Esophagus squamous epithelium (tissue), 5 donors: ENCODE measurements around the gene PRDX5. TPM values are rescaled to one million over a fixed set of nuclear protein-coding genes. Genes with fewer than 3 reads are reported as not detected.

Source experiments
- DNase-seq: peaks from one replicate; lab custom pipeline; 2025; lab: John Stamatoyannopoulos, UW
- H3K27ac ChIP-seq, 4 donors: fragments of 200-600 bp; sonication (generic); one replicate each; pipeline ENCODE4 v1.5.1; 2016 to 2019; ENCODE audit warnings: mild to moderate bottlenecking in 1 of 4
- H3K27me3 ChIP-seq, 4 donors: fragments of 200-600 bp; sonication (generic); 1 replicate in 3 of 4; 2 replicates in 1 of 4; pipeline versions ENCODE4 v1.5.1 to v1.6.0; 2017 to 2021; ENCODE audit warnings: antibody characterized with exemption in 1 of 4
- H3K36me3 ChIP-seq, 3 donors: fragments of 200-600 bp; sonication (generic); one replicate each; pipeline ENCODE4 v1.5.1; 2016 to 2019
- H3K4me1 ChIP-seq, 3 donors: fragments of 200-600 bp; sonication (generic); one replicate each; pipeline ENCODE4 v1.5.1; 2017 to 2019
- H3K4me3 ChIP-seq, 4 donors: fragments of 200-600 bp; sonication (generic); 1 replicate in 3 of 4; 2 replicates in 1 of 4; pipeline ENCODE4 v1.5.1; 2016 to 2019; ENCODE audit warnings: mild to moderate bottlenecking in 2 of 4, moderate library complexity in 1 of 4
- H3K9me3 ChIP-seq, 3 donors: fragments of 200-600 bp; sonication (generic); one replicate each; pipeline ENCODE4 v1.5.1; 2016 to 2019
- POLR2A ChIP-seq, 4 donors: fragments of 450-650 bp; IDR thresholded peaks; one replicate each; pipeline ENCODE4 v1.6.1; 2017; ENCODE audit warnings: antibody characterized with exemption in 4 of 4, mild to moderate bottlenecking in 4 of 4, moderate library complexity in 3 of 4
- WGBS, 2 donors: methylation state at CpG; one replicate each; pipeline ENCODE4 v1.1.5; 2018; 5-methylcytosine and 5-hydroxymethylcytosine counted together
- intact Hi-C: fragments of 100-400 bp; cut with DNase I; formaldehyde crosslinking; loops from one replicate; pipeline ENCODE4 v1.15.0; 2022
- total RNA-seq, 4 donors: library from RNA; depleted of rRNA; stranded (reverse); fragments of >200 nt; gene quantifications; one replicate each; pipeline ENCODE4 v1.1.0, GENCODE V29; 2016
- TF ChIP-seq, protein P1 (sequence below), 6 experiments: fragments of 450-650 bp in 4 of 6; fragments of 200-600 bp in 2 of 6; sonication (generic) in 2 of 6; IDR thresholded peaks; one replicate each; pipeline ENCODE4 v1.5.1; 2016 to 2019; ENCODE audit warnings: antibody characterized with exemption in 6 of 6, mild to moderate bottlenecking in 4 of 6, moderate library complexity in 4 of 6
- donor health status: DM: yes; HTN: yes; CAD: no.

Gene PRDX5
- total RNA-seq, 4 donors from 2014 or later, result 309 to 602 (median 476) TPM

DNA sequence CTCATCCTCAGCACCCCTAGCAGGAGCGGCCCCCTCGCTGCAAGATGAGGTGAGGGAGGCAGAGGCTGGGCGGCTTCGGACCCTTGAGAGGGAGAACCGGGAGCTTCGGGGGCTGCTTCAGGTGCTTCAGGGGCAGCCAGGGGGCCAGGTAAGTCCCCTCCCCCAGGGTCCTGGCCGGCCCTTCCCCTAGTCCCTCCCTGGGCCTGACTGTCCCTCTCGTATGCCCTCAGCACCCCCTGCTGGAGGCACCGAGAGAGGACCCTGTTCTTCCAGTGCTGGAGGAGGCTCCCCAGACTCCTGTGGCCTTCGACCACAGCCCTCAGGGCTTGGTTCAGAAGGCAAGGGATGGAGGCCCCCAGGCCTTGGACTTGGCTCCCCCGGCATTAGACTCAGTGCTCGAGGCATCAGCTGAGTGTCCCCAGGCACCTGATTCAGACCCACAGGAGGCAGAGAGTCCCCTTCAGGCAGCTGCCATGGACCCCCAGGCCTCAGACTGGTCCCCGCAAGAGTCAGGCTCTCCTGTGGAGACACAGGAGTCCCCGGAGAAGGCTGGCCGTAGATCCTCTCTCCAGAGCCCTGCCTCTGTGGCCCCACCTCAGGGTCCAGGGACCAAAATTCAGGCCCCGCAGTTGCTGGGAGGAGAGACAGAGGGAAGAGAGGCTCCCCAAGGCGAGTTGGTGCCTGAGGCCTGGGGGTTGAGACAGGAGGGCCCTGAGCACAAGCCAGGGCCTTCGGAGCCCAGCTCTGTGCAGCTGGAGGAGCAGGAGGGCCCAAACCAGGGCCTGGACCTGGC lies 26.0 kb downstream of the PRDX5 start:
- WGBS, 2 donors, result 80% methylated on average over 9 of the region's 18 CpGs; no CpG with 5 or more reads in 1 of the 2 donors
- Histone ChIP-seq H3K36me3 (no peaks in the 10 kb centered on the region), H3K27me3 (no peaks in the 10 kb centered on the region), H3K4me1 (peaks cover 28 to 69% (median 38%) of the 10 kb centered on the region in 3 donors), H3K4me3 (no peak overlapping the region), H3K9me3 (no peaks in the 10 kb centered on the region), H3K27ac (no peak overlapping the region)
- no peak for TF ChIP-seq POLR2A (IDR thresholded peaks at IDR 0.05)
- TF ChIP-seq, protein P1, sequence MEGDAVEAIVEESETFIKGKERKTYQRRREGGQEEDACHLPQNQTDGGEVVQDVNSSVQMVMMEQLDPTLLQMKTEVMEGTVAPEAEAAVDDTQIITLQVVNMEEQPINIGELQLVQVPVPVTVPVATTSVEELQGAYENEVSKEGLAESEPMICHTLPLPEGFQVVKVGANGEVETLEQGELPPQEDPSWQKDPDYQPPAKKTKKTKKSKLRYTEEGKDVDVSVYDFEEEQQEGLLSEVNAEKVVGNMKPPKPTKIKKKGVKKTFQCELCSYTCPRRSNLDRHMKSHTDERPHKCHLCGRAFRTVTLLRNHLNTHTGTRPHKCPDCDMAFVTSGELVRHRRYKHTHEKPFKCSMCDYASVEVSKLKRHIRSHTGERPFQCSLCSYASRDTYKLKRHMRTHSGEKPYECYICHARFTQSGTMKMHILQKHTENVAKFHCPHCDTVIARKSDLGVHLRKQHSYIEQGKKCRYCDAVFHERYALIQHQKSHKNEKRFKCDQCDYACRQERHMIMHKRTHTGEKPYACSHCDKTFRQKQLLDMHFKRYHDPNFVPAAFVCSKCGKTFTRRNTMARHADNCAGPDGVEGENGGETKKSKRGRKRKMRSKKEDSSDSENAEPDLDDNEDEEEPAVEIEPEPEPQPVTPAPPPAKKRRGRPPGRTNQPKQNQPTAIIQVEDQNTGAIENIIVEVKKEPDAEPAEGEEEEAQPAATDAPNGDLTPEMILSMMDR (IDR thresholded peaks at IDR 0.05), result peak in 3 of 6 experiments; percentile 5 to 44 (median 35)
- no peak for DNase-seq
- intact Hi-C loops, result no loop called here

DNA sequence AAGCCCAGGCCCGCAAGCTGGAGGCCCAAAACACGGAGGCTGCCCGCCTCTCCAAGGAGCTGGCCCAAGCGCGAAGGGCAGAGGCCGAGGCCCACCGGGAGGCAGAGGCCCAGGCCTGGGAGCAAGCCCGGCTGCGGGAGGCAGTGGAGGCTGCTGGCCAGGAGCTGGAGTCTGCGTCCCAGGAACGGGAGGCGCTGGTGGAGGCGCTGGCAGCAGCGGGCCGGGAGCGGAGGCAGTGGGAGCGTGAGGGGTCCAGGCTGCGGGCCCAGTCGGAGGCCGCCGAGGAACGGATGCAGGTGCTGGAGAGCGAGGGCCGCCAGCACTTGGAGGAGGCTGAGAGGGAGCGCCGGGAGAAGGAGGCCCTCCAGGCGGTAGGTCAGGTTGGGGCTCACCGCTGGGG lies 26.9 kb downstream of the PRDX5 start:
- no peak overlapping the region for H3K27ac ChIP-seq
- intact Hi-C loops, result no loop called here
- no peaks in the 10 kb centered on the region for H3K36me3 ChIP-seq
- H3K4me1 ChIP-seq, result peaks cover 32 to 68% (median 40%) of the 10 kb centered on the region in 3 donors
- H3K4me3 ChIP-seq, result no peak overlapping the region
- WGBS, 2 donors, result 93% methylated on average over 8 to 28 of the region's 28 CpGs
- H3K27me3 ChIP-seq, result no peaks in the 10 kb centered on the region
- DNase-seq, result no peak
- TF ChIP-seq POLR2A (IDR thresholded peaks at IDR 0.05), result no peak
- TF ChIP-seq, protein P1 (IDR thresholded peaks at IDR 0.05), result no peak
- H3K9me3 ChIP-seq, result no peaks in the 10 kb centered on the region

DNA sequence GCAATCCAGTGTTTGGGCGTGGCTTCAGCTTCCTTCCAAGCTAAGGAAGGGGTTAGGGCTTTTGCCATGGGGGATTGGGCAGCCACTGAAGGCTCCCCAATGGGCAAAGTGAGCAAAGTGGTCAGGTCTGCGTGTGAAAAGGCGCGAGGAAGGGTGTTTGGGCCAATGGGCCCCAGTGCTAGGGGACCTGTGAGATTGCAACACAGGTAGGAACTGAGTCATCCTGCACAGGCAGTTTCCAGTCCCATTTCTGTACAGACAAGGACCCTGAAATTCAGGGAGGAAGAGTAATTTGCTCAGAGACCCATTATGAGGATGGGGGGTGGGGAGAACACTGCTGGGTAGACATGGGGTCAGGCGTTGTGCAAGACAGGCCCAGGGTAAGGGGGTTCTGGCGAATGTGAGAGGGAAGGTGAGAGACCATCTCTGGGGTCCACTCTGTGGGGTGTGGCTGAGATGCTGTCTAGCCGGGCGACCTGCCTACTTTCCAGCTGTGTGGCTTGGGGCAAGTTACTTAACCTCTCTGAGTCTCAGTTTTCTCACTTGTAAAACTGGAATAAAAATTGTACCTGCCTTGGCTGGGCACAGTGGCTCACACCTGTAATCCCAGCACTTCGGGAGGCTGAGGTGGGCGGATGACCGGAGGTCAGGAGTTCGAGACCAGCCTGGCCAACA lies 29.4 kb downstream of the PRDX5 start:
- H3K27ac ChIP-seq, result peak overlapping the region; percentile 70 to 87 (median 79)
- H3K27me3 ChIP-seq, result no peaks in the 10 kb centered on the region
- WGBS, 2 donors, result 30 to 63% methylated on average over 8 of the region's 12 CpGs
- H3K4me3 ChIP-seq, result no peak overlapping the region
- TF ChIP-seq, protein P1 (IDR thresholded peaks at IDR 0.05), result no peak
- no peak for TF ChIP-seq POLR2A (IDR thresholded peaks at IDR 0.05)
- intact Hi-C loops, result no loop called here
- peaks cover 24 to 46% (median 29%) of the 10 kb centered on the region in 3 donors for H3K4me1 ChIP-seq
- H3K9me3 ChIP-seq, result no peaks in the 10 kb centered on the region
- DNase-seq, result no peak
- H3K36me3 ChIP-seq, result no peaks in the 10 kb centered on the region

DNA sequence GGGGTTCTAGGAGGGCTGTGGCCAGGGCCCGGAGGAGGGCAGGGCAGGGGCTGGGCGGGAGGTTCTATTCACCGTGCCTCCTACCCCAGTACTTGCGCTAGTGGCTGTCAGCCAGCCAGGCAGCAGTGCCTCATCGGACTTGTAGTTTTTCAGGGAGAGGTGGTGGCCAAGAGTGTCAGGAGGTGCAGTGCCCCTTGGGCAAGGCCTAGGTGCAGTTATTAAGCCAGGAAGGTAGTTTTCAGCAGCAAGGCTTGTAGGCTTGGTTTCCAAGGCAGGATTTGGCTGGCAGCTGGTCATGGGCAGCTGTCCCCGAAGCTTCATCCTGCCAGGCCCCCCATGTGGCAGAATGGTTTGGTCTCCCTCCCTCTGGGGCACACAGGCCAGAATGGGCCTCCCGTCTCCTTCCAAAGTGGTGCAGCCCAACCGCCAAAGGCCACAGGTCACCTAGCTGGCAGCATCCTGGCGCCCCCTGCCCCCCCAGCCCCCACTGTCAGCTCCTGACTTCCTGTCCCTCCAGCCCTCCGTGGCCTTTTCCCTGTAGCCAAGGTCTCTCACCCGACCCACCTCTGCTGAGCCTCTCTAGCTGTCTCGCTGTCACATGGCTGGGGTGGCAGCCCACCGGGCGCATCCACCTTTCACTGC lies 30.6 kb downstream of the PRDX5 start:
- no peak for DNase-seq
- Histone ChIP-seq H3K36me3 (no peaks in the 10 kb centered on the region), H3K27ac (peak overlapping the region; percentile 72 to 87 (median 79)), H3K27me3 (no peaks in the 10 kb centered on the region), H3K9me3 (no peaks in the 10 kb centered on the region), H3K4me1 (peaks cover 15 to 34% (median 21%) of the 10 kb centered on the region in 3 donors), H3K4me3 (no peak overlapping the region)
- 76 to 92% methylated on average over 5 to 9 of the region's 14 CpGs for WGBS, 2 donors
- intact Hi-C loops, result no loop called here
- TF ChIP-seq POLR2A (IDR thresholded peaks at IDR 0.05), result no peak
- TF ChIP-seq, protein P1 (IDR thresholded peaks at IDR 0.05), result no peak
